Measurements from ENCODE around the gene ZNF668. TPM values are rescaled to one million over a fixed set of nuclear protein-coding genes. Genes with fewer than 3 reads are reported as not detected.
"Not testable (repeated sequence)": the region's sequence is repeated elsewhere in the genome, so short reads cannot be mapped to it uniquely, and the experiment has no call there.

Gene ZNF668
- total RNA-seq, 1 experiment from 2014 or later, result 52.0 TPM

- in situ Hi-C loops (cut with HindIII; ENCODE audit: low sequenced_read_pairs), result no loop called here
- DNase-seq (ENCODE audit: low spot score), result peak; percentile 76
Measured at GRCh38 chr16:31105677-31106213, 31.7 kb upstream of the ZNF668 start.

DNA sequence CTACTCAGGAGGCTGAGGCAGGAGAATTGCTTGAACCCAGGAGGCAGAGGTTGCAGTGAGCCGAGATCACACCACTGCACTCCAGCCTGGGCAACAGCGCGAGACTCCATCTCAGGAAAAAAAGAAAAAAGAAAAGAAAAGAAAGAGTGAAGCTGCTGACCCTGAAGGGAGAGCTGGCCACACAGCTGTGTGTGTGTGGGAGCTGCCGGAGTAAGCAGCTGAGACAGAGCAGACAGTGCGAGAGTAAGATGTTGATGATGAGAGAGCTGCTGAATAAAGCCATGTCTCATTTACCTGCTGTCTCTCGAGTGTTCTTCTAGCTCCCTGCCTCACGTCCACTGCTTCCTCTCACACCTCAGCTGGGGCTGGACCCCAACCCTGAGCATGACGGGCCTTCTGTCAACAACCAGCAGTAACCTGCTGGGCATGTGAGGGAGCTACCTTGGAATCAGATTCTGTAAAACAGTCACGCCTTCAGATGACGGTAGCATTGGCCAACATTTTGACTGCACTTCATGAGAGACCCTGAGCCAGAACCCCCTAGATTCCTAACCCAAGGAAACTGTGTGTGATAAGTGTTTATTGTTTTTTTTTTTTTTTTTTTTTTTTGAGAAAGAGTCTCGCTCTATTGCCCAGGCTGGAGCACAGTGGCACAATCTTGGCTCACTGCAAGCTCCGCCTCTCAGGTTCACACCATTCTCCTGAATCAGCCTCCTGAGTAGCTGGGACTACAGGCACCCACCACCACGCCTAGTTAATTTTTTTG lies 27.0 kb upstream of the ZNF668 start:
- in situ Hi-C loops (cut with HindIII; ENCODE audit: low sequenced_read_pairs); DNase-seq (ENCODE audit: low spot score): not testable (repeated sequence)

- DNase-seq (ENCODE audit: low spot score), result no peak
- in situ Hi-C loops (cut with HindIII; ENCODE audit: low sequenced_read_pairs), result no loop called here
Measured at GRCh38 chr16:31099860-31100638, 26.0 kb upstream of the ZNF668 start.

GRCh38 chr16:31094424-31095120 lies 20.5 kb upstream of the ZNF668 start, which contains the start of gene VKORC1:
Gene VKORC1, minus strand, starts transcription at chr16:31094797. Its CDS starts 68 bp downstream, at chr16:31094729.
- peak; percentile 98 for DNase-seq (ENCODE audit: low spot score)
- in situ Hi-C loops (cut with HindIII; ENCODE audit: low sequenced_read_pairs), result no loop called here

GRCh38 chr16:31094088-31094423 lies 20.0 kb upstream of the ZNF668 start:
- DNase-seq (ENCODE audit: low spot score), result peak; percentile 46
- in situ Hi-C loops (cut with HindIII; ENCODE audit: low sequenced_read_pairs), result no loop called here

GRCh38 chr16:31093132-31093703 lies 19.2 kb upstream of the ZNF668 start:
- peak; percentile 33 for DNase-seq (ENCODE audit: low spot score)

GRCh38 chr16:31092330-31092729 lies 18.3 kb upstream of the ZNF668 start:
- DNase-seq (ENCODE audit: low spot score), result no peak
- in situ Hi-C loops (cut with HindIII; ENCODE audit: low sequenced_read_pairs), result no loop called here

More at GRCh38 chr16:31093132-31093703, 19.2 kb upstream of the ZNF668 start:
- in situ Hi-C loops (cut with HindIII; ENCODE audit: low sequenced_read_pairs), result no loop called here

DNA sequence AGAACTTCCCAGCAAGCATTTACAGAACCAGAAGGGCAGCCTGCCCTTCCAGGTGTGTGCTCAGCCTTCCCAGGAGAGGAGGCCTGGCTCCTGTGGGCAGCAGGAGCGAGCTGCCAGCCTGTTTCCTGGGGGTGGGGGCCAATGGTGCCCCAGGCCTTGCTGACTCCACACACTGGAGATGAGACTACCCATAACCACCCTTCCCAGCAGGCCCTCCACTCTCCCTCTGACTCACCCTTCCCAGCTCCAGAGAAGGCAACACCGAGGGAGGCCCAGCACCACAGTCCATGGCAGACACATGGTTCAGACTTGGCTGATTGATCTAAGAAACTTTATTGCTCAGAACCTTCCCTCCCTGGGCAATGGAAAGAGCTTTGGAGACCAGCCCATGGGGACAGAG lies 16.5 kb upstream of the ZNF668 start:
- in situ Hi-C loops (cut with HindIII; ENCODE audit: low sequenced_read_pairs), result no loop called here
- DNase-seq (ENCODE audit: low spot score), result no peak

DNA sequence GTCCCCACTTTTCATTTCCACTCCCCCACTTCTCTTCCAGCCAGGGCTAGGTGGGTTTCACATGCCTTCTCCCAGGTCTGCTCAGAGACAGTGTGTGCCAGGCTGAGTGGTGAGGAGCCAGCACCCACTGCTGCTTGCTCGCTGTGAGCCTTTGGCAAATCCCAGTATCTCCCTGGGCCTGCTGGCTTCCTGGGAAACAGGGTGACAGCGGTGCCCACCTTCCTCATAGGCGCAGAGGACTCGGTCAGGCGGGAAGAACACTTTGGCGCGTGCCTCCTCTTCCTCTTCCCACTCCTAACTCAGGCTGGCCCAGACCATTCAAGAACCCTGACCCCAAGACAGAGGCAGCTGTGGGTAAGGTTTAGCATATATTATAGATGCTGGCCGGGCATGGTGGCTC lies 15.2 kb upstream of the ZNF668 start:
- DNase-seq (ENCODE audit: low spot score), result no peak
- in situ Hi-C loops (cut with HindIII; ENCODE audit: low sequenced_read_pairs), result no loop called here

GRCh38 chr16:31088459-31089183 lies 14.6 kb upstream of the ZNF668 start, which contains the start of gene PRSS53:
Gene PRSS53, minus strand, starts transcription at chr16:31088943. Its CDS starts 134 bp downstream, at chr16:31088809.
- no peak for DNase-seq (ENCODE audit: low spot score)
- in situ Hi-C loops (cut with HindIII; ENCODE audit: low sequenced_read_pairs), result no loop called here

GRCh38 chr16:31087971-31088370 lies 13.9 kb upstream of the ZNF668 start:
- no peak for DNase-seq (ENCODE audit: low spot score)
- in situ Hi-C loops (cut with HindIII; ENCODE audit: low sequenced_read_pairs), result no loop called here

DNA sequence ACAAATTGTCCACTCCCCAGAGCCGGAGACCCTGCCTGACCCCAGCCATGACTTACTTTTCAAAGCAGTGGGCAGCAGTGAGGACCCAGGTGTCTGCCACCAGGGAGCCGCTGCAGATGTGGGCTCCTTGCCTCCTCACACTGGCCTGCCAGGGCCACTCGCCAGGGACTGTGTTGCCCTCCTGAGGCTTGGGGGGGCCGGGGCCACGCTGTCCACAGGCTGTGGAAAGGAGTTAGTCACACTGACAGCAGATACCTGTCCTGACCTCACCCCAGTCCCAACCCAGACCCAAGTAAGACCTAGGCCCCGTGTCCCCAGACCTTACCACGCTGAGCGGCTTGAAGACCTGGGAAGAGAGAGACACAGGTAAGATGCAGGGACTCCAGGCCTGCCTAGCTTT lies 13.4 kb upstream of the ZNF668 start:
- DNase-seq (ENCODE audit: low spot score), result no peak
- in situ Hi-C loops (cut with HindIII; ENCODE audit: low sequenced_read_pairs), result no loop called here

- DNase-seq (ENCODE audit: low spot score), result no peak
- in situ Hi-C loops (cut with HindIII; ENCODE audit: low sequenced_read_pairs), result no loop called here
Measured at GRCh38 chr16:31086629-31086906, 12.5 kb upstream of the ZNF668 start.

GRCh38 chr16:31085873-31086628 lies 12.0 kb upstream of the ZNF668 start:
- DNase-seq (ENCODE audit: low spot score), result no peak
- in situ Hi-C loops (cut with HindIII; ENCODE audit: low sequenced_read_pairs), result no loop called here

DNA sequence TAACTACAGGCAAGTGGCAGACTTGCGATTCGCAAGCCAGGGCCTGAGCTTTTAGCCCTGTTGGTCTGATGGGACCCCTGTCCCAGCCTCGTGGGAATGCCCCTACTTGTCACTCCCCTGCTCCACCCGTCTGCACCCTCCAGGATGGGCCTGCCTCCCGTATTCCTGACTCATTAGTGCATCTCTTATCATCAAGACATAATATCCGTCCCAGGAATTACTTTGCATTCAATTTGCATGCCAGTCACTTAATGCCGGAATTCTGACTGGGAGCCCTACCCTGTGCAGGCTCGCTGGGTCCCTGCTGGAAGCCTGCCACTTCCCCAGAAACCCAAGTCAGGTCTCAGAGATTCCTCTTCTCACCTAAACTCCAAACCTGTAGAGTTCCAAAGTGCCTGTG lies 11.4 kb upstream of the ZNF668 start:
- in situ Hi-C loops (cut with HindIII; ENCODE audit: low sequenced_read_pairs), result no loop called here

GRCh38 chr16:31084584-31085302 lies 10.7 kb upstream of the ZNF668 start:
- DNase-seq (ENCODE audit: low spot score), result no peak
- in situ Hi-C loops (cut with HindIII; ENCODE audit: low sequenced_read_pairs), result no loop called here

More for the DNA sequence above, 11.4 kb upstream of the ZNF668 start:
- no peak for DNase-seq (ENCODE audit: low spot score)

DNA sequence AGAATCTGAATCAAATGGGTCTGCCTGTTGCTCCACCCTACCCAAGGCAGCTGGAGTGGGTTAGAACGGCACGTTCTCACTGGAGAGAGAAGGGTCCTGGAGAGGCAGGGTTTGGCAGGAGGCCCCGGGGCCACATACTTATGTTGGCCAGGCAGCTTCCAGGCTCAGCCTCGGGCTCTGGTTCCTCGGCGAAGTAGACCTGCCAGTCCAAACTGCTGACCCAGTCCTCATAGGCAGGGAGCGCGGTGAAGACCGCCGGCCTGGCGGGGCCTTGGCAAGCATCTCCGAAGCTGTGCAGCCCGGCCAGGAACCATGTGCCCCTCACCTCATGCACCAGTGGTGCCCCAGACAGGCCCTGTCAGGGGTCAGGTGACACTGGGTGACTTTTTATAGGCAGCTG lies 9.9 kb upstream of the ZNF668 start:
- in situ Hi-C loops (cut with HindIII; ENCODE audit: low sequenced_read_pairs), result no loop called here
- no peak for DNase-seq (ENCODE audit: low spot score)

GRCh38 chr16:31083556-31083955 lies 9.5 kb upstream of the ZNF668 start:
- in situ Hi-C loops (cut with HindIII; ENCODE audit: low sequenced_read_pairs), result no loop called here
- DNase-seq (ENCODE audit: low spot score), result no peak

All from G401 (cell line).